Medulla oblongata (tissue), 1 donor: ENCODE measurements around the gene MRAP.

Source experiments
- DNase-seq: peaks from one replicate; pipeline ENCODE4 v3.0.0-alpha.2; 2015; ENCODE audit errors: extremely low spot score

Gene MRAP

GRCh38 chr21:32322676-32323075 lies 24.0 kb downstream of the MRAP start:
- DNase-seq: no peak

GRCh38 chr21:32325706-32326105 lies 27.1 kb downstream of the MRAP start:
- peak; percentile 75 for DNase-seq

- DNase-seq: no peak
Observed at GRCh38 chr21:32328595-32328994, 29.9 kb downstream of the MRAP start.

- DNase-seq: peak; percentile 76
Observed at GRCh38 chr21:32329331-32329730, 30.7 kb downstream of the MRAP start.

GRCh38 chr21:32329776-32330175 lies 31.1 kb downstream of the MRAP start:
- DNase-seq: peak; percentile 40

DNA sequence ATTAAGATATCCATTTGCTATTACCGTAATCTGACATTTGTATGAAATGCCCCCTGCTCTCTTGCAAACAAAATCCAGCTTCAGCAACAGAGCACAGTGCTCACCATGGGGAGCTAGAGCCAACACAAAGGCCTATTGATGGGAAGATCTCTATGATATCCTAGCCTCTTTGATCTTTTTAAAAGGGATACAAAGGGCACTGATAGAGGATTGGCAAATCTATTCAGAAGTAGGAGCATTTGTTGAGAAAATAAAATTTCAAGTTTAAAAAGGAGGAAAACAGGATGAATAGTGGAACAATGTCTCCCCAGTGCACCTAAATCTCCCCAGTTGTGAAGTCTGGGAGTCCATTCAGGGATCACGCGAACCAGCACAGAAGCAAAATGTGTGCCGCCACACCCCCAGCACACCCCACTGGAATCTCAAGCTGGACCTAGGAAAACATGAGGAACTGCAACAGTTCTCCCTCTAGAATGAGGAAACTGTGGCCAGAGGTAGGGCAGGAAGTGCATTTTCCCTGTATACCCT lies 32.2 kb downstream of the MRAP start:
- DNase-seq: peak; percentile 75

GRCh38 chr21:32331444-32332305 lies 33.0 kb downstream of the MRAP start:
- peak; percentile 85 for DNase-seq

DNA sequence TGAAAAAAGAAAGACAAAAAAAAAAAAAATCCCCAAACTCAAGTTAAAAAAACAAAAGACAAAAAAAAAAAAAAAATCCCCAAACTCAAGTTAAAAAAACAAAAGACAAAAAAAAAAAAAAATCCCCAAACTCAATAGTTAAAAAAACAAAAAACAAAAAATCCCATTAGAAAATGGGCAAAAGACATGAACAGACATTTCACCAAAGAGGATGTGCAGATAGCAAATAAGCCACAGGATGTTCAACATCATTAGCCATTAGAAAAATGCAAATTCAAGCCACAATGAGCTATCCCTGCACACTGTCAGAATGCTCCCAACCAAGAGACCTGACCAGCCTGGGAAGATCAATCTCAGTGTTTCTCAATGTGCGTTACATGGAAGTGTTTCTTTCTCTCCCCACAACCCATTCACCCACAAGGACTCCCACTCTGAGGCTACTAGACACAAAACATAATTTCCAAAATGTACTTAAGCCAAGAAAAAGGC lies 33.9 kb downstream of the MRAP start:
- no peak for DNase-seq

DNA sequence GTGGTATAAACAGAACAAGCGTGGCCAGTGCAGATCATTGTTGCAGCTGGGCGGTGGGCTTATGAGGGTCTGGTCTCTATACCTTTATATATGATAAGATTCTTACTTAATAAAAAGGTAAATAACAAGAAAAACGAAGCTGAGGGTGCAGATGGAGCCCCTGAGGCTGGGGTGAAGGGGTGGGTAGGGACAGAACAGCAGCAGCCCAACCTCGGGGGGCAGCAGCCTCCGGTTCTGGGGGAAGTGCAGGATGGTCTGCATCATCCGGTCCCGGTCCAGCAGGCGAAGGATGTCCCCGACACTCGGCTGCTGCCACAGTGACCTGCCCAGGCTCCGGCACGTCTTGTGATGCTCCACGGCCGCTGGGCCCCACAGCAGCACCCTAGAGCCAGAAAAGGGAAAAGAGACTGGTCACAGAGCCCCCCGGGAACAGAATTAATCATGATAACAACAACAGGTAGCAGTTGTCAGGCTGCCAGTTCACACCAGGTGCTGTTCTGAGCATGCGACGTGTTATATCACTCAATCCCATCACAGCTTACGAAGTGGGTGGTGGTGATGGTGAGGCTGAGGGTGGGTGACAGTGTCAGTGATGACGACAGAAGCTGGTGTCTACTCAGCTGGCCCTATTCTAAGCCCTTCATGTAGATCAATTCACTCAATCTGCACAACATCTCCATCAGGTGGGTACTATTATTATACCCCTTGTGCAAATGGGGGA lies 35.5 kb downstream of the MRAP start:
- no peak for DNase-seq

GRCh38 chr21:32334980-32335531 lies 36.4 kb downstream of the MRAP start:
- DNase-seq: peak; percentile 74

DNA sequence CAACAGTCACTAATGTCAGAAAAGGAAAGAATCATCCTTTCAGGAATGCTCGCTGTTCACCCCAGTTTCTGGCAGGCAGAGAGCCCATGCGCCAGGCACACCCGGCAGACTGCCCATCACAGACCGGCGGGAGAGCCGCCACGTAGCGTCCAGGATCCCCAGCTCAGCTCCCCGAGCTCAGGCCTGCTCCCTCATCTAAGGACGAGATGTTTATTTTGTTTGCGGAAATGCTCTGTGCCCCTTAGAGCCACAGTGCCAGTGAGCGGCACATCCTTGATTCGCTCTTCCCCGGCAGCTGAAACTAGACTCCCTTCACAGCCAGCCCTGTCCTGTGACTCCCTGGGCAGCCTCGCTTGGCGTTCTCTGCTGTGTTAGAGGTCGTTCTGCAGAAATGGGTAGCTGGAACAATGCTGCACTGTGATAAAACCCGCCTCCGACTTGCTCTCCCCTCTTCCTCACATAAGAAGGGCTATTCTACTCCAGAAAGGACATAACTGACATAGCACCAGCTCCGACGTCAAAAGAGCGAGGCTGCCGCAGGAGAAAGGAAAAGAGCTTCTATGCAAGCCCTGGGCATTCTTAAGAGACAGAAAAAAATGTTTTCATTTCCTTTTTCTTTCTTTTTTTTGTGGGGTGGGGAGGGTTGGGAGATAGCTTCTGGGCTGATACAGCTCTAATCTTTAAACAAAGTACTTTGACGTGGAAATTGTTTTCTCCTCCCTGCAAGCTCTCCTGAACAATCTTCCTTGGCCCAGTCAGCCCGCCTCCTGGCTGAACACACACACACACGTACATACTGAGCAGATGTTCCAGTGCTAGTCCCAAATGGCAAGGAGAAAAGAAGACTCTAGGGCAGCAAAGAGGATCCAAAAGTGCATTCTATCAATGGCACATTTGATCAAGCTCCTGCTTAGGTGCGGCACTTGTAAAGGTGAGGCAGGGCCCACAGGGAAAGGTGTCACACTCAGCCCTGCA lies 37.2 kb downstream of the MRAP start:
- peak; percentile 96 for DNase-seq

GRCh38 chr21:32336711-32337110 lies 38.1 kb downstream of the MRAP start:
- peak; percentile 65 for DNase-seq

DNA sequence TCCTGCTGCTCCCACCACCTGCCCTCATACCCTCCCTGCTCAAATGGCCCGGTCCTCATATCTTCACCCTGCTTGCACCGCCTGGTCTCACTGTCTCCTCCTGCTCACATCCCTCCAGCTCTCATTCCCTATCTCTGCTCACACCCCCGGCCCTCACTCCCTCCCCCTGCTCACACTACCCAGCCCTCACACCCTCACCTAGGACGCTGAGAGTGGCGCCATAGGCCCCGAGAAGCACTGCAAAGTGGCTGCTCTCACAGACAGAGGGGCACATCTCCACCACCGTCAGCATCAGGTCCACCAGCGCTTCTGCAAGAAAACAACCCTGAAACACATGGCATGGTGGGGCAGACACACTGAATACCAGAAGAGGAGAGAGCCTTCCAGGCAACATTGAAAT lies 38.6 kb downstream of the MRAP start:
- DNase-seq: no peak

DNA sequence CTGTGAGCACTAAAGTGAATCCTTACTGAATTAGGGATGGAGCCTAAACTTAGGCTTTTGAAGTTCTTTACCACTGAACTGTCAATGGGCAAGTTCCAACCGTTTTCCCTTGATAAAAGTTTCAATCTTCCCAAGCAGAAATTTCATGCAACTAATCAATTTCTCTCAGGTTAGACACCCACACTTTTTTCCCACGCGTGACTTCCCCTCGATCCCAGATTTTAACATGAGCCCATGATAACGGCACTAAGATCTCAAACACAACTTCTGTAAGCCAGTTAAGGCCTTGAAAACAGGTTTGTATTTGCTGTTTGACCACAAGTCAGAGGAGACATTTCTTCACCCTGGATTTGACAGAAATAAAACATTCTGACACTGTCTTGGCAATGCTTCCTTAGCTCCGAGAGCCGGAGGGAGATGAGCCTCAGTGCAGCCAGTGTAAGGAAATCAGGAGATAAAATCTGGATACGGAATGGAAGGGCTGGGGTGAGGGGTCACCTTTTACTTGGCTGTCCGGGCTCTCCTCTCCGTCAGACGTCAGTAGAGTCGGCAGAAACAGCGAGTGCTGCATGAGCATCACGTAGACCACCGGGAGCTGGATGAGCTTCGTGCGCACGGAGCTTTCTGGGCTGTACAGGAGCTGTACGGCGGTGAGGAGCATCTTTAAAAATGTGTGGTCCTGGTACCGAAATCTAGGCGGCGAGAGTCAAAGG lies 39.7 kb downstream of the MRAP start:
- no peak for DNase-seq

- DNase-seq: peak; percentile 51
Observed at GRCh38 chr21:32340863-32341848, 42.5 kb downstream of the MRAP start.

DNA sequence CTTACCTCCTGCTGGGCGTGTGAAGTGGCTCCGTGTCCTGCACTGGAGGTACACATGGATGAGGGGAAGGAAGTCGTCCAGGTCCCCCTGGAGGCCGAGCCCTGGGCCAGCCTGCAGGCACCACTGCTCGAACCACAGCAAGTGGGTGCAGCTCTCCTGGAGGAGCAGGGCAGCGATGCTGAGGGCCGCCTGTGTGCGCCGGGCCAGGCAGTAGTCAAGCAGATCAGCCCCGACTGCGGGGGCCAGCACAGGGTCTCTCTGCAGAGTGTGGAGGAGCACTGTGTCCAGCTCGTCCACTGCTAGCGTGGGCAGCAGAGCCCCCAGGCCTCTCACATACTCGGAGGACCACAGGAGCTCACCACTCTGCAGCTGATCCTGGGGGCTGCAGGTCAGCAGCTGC lies 48.3 kb downstream of the MRAP start:
- DNase-seq: no peak

GRCh38 chr21:32347351-32347750 lies 48.7 kb downstream of the MRAP start:
- DNase-seq: no peak

DNA sequence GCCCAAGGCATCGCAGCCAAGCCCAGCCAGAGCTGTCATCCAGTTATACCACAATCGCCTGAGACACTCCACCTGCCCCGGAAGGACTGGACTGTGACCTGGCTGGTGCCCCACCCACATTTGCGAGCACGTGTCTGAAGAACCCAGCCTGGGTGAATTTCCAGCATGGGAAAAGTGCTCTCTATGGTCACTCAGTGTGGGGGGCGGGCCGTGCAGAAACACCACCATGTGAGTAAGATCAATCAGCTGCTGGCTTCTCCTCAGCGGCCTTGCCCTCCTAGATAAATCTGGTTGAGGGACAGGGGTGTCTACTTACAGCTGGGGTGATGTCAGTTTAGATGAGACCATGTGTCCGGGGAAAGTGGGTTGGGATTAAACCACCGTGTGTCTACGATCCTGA lies 49.3 kb downstream of the MRAP start:
- DNase-seq: no peak

DNA sequence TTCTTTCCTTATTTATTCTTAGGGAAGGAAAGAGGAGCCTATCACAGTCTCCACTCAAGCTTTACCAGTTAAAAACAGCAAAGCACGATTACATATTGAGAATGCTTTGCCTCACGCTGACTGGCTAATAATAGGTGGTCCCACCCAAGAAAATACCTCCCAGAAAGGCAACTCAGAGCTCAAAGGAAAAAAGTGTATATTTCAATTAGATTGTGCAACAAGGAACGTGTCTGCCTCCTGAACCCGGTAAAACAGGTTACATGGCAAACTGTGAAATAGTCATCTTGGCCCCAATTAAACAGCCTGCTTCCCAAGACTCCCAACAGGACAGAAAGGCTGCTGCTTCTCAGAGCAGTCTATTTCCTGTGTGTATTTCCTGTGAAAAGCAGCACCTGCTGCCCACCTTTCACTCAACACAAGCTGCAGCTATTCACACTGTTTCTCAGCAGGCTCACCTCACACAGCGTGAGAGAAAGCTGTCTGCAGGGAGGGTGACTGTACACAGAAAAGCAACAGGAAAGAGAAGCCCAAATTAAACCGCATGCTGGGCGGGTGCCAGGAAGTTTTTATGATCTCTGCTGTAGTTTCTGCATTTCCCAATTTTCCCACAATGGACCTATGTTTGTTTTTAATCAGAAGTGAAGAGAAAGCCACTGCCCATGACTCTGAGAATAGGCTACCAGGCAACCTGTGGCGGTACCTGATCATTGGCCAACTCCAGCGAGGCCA lies 50.1 kb downstream of the MRAP start:
- DNase-seq: no peak
